SK-MEL-5 (cell line): Measurements from ENCODE around the gene AP1S3. TPM values are rescaled to one million over a fixed set of nuclear protein-coding genes. Genes with fewer than 3 reads are reported as not detected.
A peak's percentile ranks its signal among the peaks of the same experiment; 100 is the strongest.
"Not testable (repeated sequence)": the region's sequence is repeated elsewhere in the genome, so short reads cannot be mapped to it uniquely, and the experiment has no call there.

ENCODE experiments used
- DNase-seq: peaks from one replicate; pipeline ENCODE4 v3.0.0-alpha.2; 2016; ENCODE audit warnings: low read depth, low spot score
- in situ Hi-C: cut with HindIII; loops from 2 replicates; pipeline ENCODE4 v1.10.0; 2016; ENCODE audit warnings: low sequenced_read_pairs, high pct_unique_total_duplicates, low pct_unique_long_range_greater_than_20kb
- total RNA-seq: library from RNA; depleted of rRNA; stranded (reverse); fragments of >200 nt; shearing (Covaris generic); gene quantifications from 2 replicates; pipeline ENCODE4 v1.2.3, GENCODE V29; 2014

AP1S3 gene
- total RNA-seq, 1 experiment from 2014 or later, result 15.5 TPM

GRCh38 chr2:223819891-223820290 is 17.5 kb downstream of the AP1S3 start:
- DNase-seq, result no peak
- in situ Hi-C loops, result no loop called here

GRCh38 chr2:223815884-223816570 is 21.4 kb downstream of the AP1S3 start:
- in situ Hi-C loops, result no loop called here

DNA sequence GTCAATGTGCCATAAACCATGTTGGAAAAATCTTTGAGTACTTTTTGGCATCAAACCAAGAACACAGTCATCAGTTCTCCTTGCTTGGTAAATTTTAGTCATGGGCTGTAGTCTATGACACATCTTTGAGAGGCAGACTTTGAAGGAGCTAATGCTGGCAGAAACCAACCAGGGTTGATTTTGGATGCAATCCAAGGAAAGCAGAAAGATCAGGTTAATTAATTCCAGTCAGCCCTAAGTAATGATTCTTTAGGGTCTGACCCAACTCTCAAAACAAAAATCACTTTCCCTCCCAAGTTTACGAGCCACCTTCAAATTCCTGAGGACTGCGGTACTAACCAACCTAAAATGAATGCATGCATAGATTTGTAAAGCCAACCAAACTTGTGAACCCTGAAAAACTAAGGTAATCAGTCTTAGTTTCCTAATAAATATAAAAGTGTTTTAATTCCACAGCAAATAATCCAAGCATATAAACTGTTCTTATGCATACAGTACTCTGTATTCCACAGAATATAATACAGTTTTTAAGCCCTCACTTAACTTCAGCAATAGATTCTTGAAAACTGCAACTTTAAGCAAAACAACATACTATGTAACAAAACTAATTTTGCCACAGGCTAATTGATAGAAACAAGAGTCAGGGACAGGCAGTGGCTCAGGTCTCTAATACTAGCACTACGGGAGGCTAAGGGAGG is 22.0 kb downstream of the AP1S3 start:
- in situ Hi-C loops, result no loop called here

More at GRCh38 chr2:223815884-223816570, 21.4 kb downstream of the AP1S3 start:
- no peak for DNase-seq

DNA sequence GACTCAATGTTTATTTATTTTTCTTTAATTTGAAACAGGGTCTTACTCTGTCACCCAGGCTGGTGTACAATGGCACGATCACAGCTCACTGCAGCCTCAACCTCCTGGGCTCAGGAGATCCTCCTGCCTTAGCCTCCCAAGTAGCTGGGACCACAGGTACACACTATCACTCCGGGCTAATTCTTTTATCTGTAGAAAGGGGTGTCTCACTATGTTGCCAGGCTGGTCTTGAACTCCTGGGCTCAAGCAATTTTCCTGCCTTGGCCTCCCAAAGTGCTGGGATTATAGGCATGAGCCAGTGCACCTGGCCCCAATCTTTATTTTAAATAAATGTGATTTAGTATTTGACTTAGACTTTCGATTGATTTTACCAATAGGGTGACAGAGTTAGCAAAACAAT is 22.6 kb downstream of the AP1S3 start:
- in situ Hi-C loops, DNase-seq: not testable (repeated sequence)

More for the DNA sequence above, 22.0 kb downstream of the AP1S3 start:
- DNase-seq, result peak; percentile 30

DNA sequence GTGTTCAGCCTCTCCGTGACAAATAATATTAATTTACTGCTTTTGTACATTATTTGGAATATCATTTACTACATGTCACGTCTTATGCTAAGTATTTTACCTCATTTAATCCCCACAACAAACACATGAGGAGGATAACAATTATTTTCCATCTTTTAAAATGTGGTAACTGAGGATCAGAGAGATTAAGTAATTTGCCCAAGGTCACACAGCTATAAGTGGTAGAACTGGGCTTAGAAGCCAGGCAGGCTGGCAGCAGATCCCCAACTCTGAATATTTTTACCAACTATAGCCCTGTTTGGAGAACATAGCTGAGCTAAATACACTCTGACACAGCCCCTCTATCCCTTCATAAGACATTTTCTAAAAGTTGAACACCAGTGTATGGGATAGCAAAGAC is 24.1 kb downstream of the AP1S3 start:
- in situ Hi-C loops, result no loop called here
- no peak for DNase-seq

DNA sequence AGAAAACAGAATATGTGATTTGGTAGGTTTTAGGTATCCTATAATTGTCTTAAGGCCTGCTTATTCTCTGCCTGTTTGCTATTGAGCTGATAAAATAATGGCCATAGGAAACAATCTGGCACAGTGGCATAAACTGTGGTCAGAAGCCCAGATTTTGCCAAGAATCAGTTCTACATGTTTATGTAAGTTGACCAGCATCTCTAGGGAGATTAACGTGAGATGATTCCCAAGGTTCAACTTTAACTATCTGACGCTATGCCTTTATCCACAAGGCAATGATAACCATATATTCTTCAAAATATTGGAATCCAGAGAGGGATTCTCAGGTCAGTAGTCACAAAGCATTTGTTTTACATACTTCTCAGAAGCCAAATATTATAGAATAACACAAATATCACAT is 25.6 kb downstream of the AP1S3 start:
- DNase-seq, result no peak
- in situ Hi-C loops, result no loop called here

- no peak for DNase-seq
Observed at GRCh38 chr2:223805008-223805407, 32.4 kb downstream of the AP1S3 start.

DNA sequence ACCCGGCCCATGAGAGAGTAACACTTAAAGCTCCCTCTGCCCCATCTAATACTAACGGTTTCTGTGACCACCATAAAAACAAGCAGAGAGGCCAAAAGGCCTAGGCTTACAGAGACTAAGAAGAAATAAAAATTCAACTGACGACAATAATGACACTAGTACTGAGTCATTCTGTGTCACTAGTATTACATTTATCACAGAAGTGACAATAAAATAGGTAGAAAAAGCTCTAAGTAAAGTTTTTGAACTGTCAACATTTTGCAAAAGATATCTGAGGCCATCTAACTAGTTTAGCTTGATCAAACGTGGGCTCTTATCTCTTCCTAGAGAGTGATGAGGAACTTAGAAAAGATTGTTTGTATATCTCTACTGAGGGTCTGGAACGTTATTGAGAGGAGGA is 35.6 kb downstream of the AP1S3 start:
- DNase-seq, result no peak
- in situ Hi-C loops, result no loop called here

More at GRCh38 chr2:223805008-223805407, 32.4 kb downstream of the AP1S3 start:
- in situ Hi-C loops, result no loop called here

DNA sequence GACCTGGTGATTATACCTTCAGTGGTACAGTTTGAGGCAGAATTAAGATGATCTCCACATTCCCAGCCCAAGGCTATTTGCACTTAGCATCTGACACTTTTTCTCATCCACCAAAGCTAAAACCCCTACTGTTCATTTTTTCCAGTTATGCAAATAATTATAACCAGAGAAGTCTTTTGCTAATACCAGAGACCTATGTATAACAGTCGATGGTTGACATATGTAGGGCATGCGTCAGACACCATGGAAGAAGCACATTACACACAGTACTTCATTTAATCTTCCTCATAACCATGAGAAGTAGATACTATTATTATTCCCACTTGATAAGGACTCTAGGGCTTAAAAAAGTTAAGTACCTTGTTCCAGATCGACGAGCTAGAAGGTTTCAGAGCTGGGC is 36.5 kb downstream of the AP1S3 start:
- DNase-seq, result no peak
- in situ Hi-C loops, result no loop called here

DNA sequence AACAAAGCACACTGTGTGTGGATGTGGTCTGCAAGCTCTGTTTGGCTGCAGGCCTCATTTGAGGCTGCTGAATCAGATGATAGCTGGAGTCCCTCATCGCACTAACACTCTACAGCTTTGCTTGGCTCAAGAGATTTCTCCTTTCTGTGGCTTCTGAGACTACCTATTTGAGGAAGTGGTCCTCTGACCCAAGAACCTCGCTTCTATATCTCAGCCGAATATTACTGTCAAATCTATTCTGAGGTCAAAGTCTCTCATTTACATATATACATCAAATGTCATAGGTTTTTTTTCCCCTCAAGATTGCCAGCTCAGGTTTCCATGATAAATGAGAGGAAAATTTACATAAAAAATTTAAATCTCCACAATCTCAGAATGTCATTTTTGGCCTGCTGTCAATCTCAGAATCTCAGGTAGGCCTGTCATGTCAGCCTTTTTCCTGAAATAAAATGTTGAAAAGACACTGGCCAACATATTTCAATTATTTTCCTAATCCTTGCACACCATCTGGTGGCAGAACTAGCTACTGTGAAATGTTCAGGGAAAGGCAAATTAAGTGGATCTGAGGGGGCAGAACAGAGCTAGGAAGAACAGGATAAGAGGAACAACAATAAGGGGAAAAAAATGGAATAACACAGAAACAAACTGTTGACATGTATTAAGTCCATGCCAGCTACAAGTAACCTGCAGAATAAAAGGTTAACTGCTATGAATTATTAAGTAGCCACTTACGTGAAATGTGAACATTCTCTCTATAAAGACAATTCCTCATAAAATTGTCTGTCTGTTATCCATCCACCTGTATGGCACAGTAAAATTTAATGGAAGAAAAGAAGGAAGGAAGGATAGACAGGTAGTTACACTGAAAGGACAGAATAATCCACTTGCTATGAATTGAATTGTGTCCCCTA is 39.3 kb downstream of the AP1S3 start:
- in situ Hi-C loops, result no loop called here

GRCh38 chr2:223797037-223797436 is 40.3 kb downstream of the AP1S3 start:
- DNase-seq, result no peak
- in situ Hi-C loops, result no loop called here

More for the DNA sequence above, 39.3 kb downstream of the AP1S3 start:
- peak; percentile 73 for DNase-seq

DNA sequence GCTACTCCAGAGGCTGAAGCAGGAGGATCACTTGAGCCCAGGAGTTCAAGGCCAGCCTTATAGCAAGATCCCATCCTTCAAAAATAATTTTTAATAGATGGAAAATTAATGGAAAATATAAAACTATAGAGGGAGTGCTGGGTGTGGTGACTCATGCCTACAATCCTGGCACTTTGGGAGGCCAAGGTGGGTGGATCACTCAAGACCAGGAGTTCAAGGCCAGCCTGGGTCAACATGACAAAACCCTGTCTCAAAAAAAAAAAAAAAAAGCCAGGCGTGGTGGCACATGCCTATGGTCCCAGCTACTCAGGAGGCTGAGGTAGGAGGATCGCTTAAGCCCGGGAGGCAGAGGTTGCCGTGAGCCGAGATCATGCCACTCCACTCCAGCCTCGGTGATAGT is 48.0 kb downstream of the AP1S3 start:
- DNase-seq, result no peak
- in situ Hi-C loops, result no loop called here

DNA sequence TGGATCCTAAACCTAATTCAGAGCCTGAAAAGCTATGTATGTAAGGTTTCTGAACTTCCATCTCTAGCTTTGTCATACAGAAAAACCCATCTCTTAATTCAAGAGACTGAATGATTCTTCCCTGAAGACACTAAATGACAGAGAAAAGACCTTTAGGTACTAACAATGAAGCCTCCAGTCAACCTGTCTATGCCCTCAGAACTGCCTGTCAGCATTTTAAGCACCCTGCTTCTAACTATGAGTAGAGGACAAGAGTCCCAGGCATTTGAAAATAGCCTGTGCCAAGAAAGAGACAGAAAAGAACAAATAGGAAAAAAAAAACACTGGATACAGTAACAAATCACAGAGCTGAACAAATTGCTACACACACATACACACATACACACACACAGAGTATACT is 48.6 kb downstream of the AP1S3 start:
- in situ Hi-C loops, result no loop called here
- DNase-seq, result no peak

- DNase-seq, in situ Hi-C loops: not testable (repeated sequence)
Observed at GRCh38 chr2:223788106-223788505, 49.3 kb downstream of the AP1S3 start.

- in situ Hi-C loops, result no loop called here
- no peak for DNase-seq
Observed at GRCh38 chr2:223787358-223787757, 50.0 kb downstream of the AP1S3 start.

- no peak for DNase-seq
- in situ Hi-C loops, result no loop called here
Observed at GRCh38 chr2:223786943-223787342, 50.4 kb downstream of the AP1S3 start.

GRCh38 chr2:223786236-223786635 is 51.1 kb downstream of the AP1S3 start:
- in situ Hi-C loops, result no loop called here
- DNase-seq, result no peak

- no peak for DNase-seq
- in situ Hi-C loops, result no loop called here
Observed at GRCh38 chr2:223784221-223784772, 53.1 kb downstream of the AP1S3 start.
